ENCODE measurements around the gene AUTS2. TPM values are rescaled to one million over a fixed set of nuclear protein-coding genes. Genes with fewer than 3 reads are reported as not detected.

AUTS2 gene
- total RNA-seq, 5 donors from 2014 or later (not counting 1 experiment from before 2014, with no cell fraction given), result 10.6 to 66.2 (median 37.6) TPM

GRCh38 chr7:70552141-70552540, 953.9 kb downstream of the AUTS2 start:
- Mint-ChIP-seq H3K4me3 (no peak overlapping the region), H3K36me3 (no peaks in the 10 kb centered on the region), H3K27ac (no peak overlapping the region), H3K9me3 (no peaks in the 10 kb centered on the region), H3K4me1 (no peaks in the 10 kb centered on the region), H3K27me3 (no peaks in the 10 kb centered on the region)
- ChIA-PET CTCF (no interaction called here), POLR2A (no interaction called here)
- WGBS (ENCODE audit: insufficient coverage), result no CpG with 5 or more reads among the region's 3 CpGs
- H3K27me3 ChIP-seq (replicated peaks in 1 of 2; ENCODE audit: control insufficient read depth in 2 of 2, extremely low read depth in 1 of 2, insufficient read depth in 2 of 2, low read length in 1 of 2), result no peaks in the 10 kb centered on the region
- DNase-seq, result no peak
- no peak for ATAC-seq (replicated peaks in 1 of 4)
- H3K36me3 ChIP-seq (ENCODE audit: control insufficient read depth in 2 of 2, extremely low read depth in 1 of 2, insufficient read depth in 1 of 2, low read length in 1 of 2), result no peaks in the 10 kb centered on the region
- no peak overlapping the region for H3K4me3 ChIP-seq (ENCODE audit: control insufficient read depth in 1 of 2, extremely low read depth in 1 of 2, low read length in 1 of 2)
- H3K27ac ChIP-seq (ENCODE audit: low read length), result no peak overlapping the region
- H3K4me1 ChIP-seq (ENCODE audit: control insufficient read depth in 1 of 2, extremely low read depth in 1 of 2, insufficient read depth in 2 of 2, low read length in 2 of 2), result no peaks in the 10 kb centered on the region
- no peaks in the 10 kb centered on the region for H3K9me3 ChIP-seq

DNA sequence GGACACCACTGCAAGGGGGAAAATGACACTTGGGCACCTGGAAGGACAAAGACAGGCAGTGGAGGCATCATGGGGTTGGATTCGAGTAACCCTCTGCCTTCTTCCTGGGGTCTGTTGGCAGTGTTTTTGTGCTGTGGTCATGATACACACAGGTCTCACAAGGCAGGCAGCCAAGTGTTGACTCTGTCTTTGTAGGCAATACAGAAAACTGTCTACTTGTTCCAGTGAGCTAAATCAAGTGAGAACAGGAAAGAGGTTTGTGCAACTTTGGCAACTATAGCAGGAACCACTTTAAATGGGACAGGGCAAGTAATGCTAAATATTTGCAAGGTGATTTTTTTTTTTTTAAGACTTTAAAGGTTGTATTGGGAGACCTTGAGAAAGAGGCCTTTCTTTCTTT, 955.1 kb downstream of the AUTS2 start:
- POLR2A ChIA-PET, result no interaction called here
- 75% methylated on average over 1 of the region's 1 CpG for WGBS (ENCODE audit: insufficient coverage)

DNA sequence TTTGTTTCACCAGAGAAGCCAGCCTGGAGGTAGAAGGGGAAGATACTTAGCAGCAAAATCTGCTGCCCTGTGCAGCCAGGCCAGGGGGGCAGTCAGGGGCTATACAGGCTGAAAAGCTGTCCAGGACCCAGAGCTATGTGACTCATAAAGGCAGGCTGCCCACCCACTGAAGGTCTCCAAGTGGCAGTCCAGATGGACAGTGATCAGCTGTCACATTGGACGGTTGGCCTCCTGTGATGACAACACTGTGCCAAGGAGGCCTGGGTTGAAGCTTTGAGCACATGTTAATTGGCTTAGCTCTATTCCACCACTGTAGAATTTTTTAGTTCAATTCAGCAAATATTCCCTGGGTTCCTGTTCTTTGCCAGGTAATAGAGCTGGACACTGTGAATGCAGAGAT, 956.4 kb downstream of the AUTS2 start:
- Mint-ChIP-seq H3K27me3 (no peaks in the 10 kb centered on the region), H3K4me3 (no peak overlapping the region), H3K9me3 (peaks cover 3 to 7% (median 4%) of the 10 kb centered on the region in 3 donors), H3K36me3 (peaks cover 2% of the 10 kb centered on the region), H3K4me1 (no peaks in the 10 kb centered on the region), H3K27ac (no peak overlapping the region)
- Histone ChIP-seq H3K4me1 (ENCODE audit: control insufficient read depth in 1 of 2, extremely low read depth in 1 of 2, insufficient read depth in 2 of 2, low read length in 2 of 2) (no peaks in the 10 kb centered on the region), H3K4me3 (ENCODE audit: control insufficient read depth in 1 of 2, extremely low read depth in 1 of 2, low read length in 1 of 2) (no peak overlapping the region), H3K36me3 (ENCODE audit: control insufficient read depth in 2 of 2, extremely low read depth in 1 of 2, insufficient read depth in 1 of 2, low read length in 1 of 2) (no peaks in the 10 kb centered on the region), H3K27ac (ENCODE audit: low read length) (no peak overlapping the region), H3K9me3 (no peaks in the 10 kb centered on the region), H3K27me3 (replicated peaks in 1 of 2; ENCODE audit: control insufficient read depth in 2 of 2, extremely low read depth in 1 of 2, insufficient read depth in 2 of 2, low read length in 1 of 2) (peaks cover 0 to 4% of the 10 kb centered on the region in 2 experiments)
- DNase-seq (no peak), ATAC-seq (replicated peaks in 1 of 4) (no peak)
- 86% methylated on average over 1 of the region's 1 CpG for WGBS (ENCODE audit: insufficient coverage)
- ChIA-PET POLR2A (no interaction called here), CTCF (no interaction called here)

More for the DNA sequence above, 955.1 kb downstream of the AUTS2 start:
- DNase-seq, result no peak
- no peaks in the 10 kb centered on the region for H3K9me3 ChIP-seq
- Mint-ChIP-seq H3K27me3 (no peaks in the 10 kb centered on the region), H3K4me1 (no peaks in the 10 kb centered on the region), H3K27ac (no peak overlapping the region), H3K4me3 (no peak overlapping the region), H3K9me3 (peaks cover 0 to 1% (median 0%) of the 10 kb centered on the region in 3 donors), H3K36me3 (no peaks in the 10 kb centered on the region)
- no peak overlapping the region for H3K27ac ChIP-seq (ENCODE audit: low read length)
- no peaks in the 10 kb centered on the region for H3K36me3 ChIP-seq (ENCODE audit: control insufficient read depth in 2 of 2, extremely low read depth in 1 of 2, insufficient read depth in 1 of 2, low read length in 1 of 2)
- H3K4me3 ChIP-seq (ENCODE audit: control insufficient read depth in 1 of 2, extremely low read depth in 1 of 2, low read length in 1 of 2), result no peak overlapping the region
- no peak for ATAC-seq (replicated peaks in 1 of 4)
- no peaks in the 10 kb centered on the region for H3K4me1 ChIP-seq (ENCODE audit: control insufficient read depth in 1 of 2, extremely low read depth in 1 of 2, insufficient read depth in 2 of 2, low read length in 2 of 2)
- CTCF ChIA-PET, result no interaction called here
- peaks cover 0 to 4% of the 10 kb centered on the region in 2 experiments for H3K27me3 ChIP-seq (replicated peaks in 1 of 2; ENCODE audit: control insufficient read depth in 2 of 2, extremely low read depth in 1 of 2, insufficient read depth in 2 of 2, low read length in 1 of 2)

DNA sequence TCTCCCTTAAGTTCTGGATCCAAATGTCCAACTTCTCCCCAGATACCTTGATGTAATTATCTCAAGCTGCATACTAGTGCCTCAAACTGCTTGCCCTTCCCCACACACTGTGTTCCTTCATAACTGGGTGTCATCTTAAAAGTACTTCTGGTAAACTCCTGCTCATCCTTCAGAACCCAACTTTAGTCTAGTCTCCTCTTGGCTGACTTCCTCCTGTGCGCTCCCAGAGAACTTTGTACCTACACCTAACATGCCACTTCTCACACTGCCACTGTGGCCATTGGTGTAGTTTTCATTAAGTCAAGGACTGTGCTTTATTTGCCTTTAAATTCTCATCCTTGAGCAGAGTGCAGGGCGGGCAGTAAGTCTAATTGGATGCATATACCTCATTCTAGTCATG, 958.5 kb downstream of the AUTS2 start:
- no peak overlapping the region for H3K4me3 Mint-ChIP-seq
- DNase-seq, result no peak
- Histone ChIP-seq H3K36me3 (ENCODE audit: control insufficient read depth in 2 of 2, extremely low read depth in 1 of 2, insufficient read depth in 1 of 2, low read length in 1 of 2) (no peaks in the 10 kb centered on the region), H3K27me3 (replicated peaks in 1 of 2; ENCODE audit: control insufficient read depth in 2 of 2, extremely low read depth in 1 of 2, insufficient read depth in 2 of 2, low read length in 1 of 2) (peaks cover 0 to 4% of the 10 kb centered on the region in 2 experiments), H3K4me1 (ENCODE audit: control insufficient read depth in 1 of 2, extremely low read depth in 1 of 2, insufficient read depth in 2 of 2, low read length in 2 of 2) (no peaks in the 10 kb centered on the region), H3K4me3 (ENCODE audit: control insufficient read depth in 1 of 2, extremely low read depth in 1 of 2, low read length in 1 of 2) (no peak overlapping the region), H3K9me3 (no peaks in the 10 kb centered on the region), H3K27ac (ENCODE audit: low read length) (no peak overlapping the region)
- no peaks in the 10 kb centered on the region for H3K27me3 Mint-ChIP-seq
- no peaks in the 10 kb centered on the region for H3K4me1 Mint-ChIP-seq
- H3K9me3 Mint-ChIP-seq, result peaks cover 4 to 14% (median 9%) of the 10 kb centered on the region in 3 donors
- CTCF ChIA-PET, result no interaction called here
- peaks cover 2% of the 10 kb centered on the region for H3K36me3 Mint-ChIP-seq
- H3K27ac Mint-ChIP-seq, result no peak overlapping the region
- no peak for ATAC-seq (replicated peaks in 1 of 4)
- WGBS (ENCODE audit: insufficient coverage), result no CpG with 5 or more reads among the region's 2 CpGs
- POLR2A ChIA-PET, result no interaction called here

GRCh38 chr7:70557338-70557737, 959.1 kb downstream of the AUTS2 start:
- H3K27ac ChIP-seq (ENCODE audit: low read length), result no peak overlapping the region
- no peak overlapping the region for H3K4me3 ChIP-seq (ENCODE audit: control insufficient read depth in 1 of 2, extremely low read depth in 1 of 2, low read length in 1 of 2)
- ChIA-PET POLR2A (no interaction called here), CTCF (no interaction called here)
- Mint-ChIP-seq H3K4me3 (no peak overlapping the region), H3K27me3 (no peaks in the 10 kb centered on the region), H3K9me3 (peaks cover 4 to 14% (median 9%) of the 10 kb centered on the region in 3 donors), H3K27ac (no peak overlapping the region), H3K4me1 (no peaks in the 10 kb centered on the region), H3K36me3 (peaks cover 2% of the 10 kb centered on the region)
- DNase-seq, result no peak
- peaks cover 0 to 4% of the 10 kb centered on the region in 2 experiments for H3K27me3 ChIP-seq (replicated peaks in 1 of 2; ENCODE audit: control insufficient read depth in 2 of 2, extremely low read depth in 1 of 2, insufficient read depth in 2 of 2, low read length in 1 of 2)
- WGBS (ENCODE audit: insufficient coverage), result 82% methylated on average over 4 of the region's 4 CpGs
- H3K9me3 ChIP-seq, result no peaks in the 10 kb centered on the region
- no peak for ATAC-seq (replicated peaks in 1 of 4)
- no peaks in the 10 kb centered on the region for H3K4me1 ChIP-seq (ENCODE audit: control insufficient read depth in 1 of 2, extremely low read depth in 1 of 2, insufficient read depth in 2 of 2, low read length in 2 of 2)
- H3K36me3 ChIP-seq (ENCODE audit: control insufficient read depth in 2 of 2, extremely low read depth in 1 of 2, insufficient read depth in 1 of 2, low read length in 1 of 2), result no peaks in the 10 kb centered on the region

- DNase-seq (no peak), ATAC-seq (replicated peaks in 1 of 4) (no peak)
- no peaks in the 10 kb centered on the region for H3K36me3 ChIP-seq (ENCODE audit: control insufficient read depth in 2 of 2, extremely low read depth in 1 of 2, insufficient read depth in 1 of 2, low read length in 1 of 2)
- H3K4me1 ChIP-seq (ENCODE audit: control insufficient read depth in 1 of 2, extremely low read depth in 1 of 2, insufficient read depth in 2 of 2, low read length in 2 of 2), result no peaks in the 10 kb centered on the region
- Mint-ChIP-seq H3K27me3 (no peaks in the 10 kb centered on the region), H3K27ac (no peak overlapping the region), H3K9me3 (peaks cover 4 to 14% (median 9%) of the 10 kb centered on the region in 3 donors), H3K4me3 (no peak overlapping the region), H3K36me3 (peaks cover 2% of the 10 kb centered on the region), H3K4me1 (no peaks in the 10 kb centered on the region)
- no peak overlapping the region for H3K4me3 ChIP-seq (ENCODE audit: control insufficient read depth in 1 of 2, extremely low read depth in 1 of 2, low read length in 1 of 2)
- POLR2A ChIA-PET, result no interaction called here
- 96% methylated on average over 4 of the region's 5 CpGs for WGBS (ENCODE audit: insufficient coverage)
- peaks cover 0 to 4% of the 10 kb centered on the region in 2 experiments for H3K27me3 ChIP-seq (replicated peaks in 1 of 2; ENCODE audit: control insufficient read depth in 2 of 2, extremely low read depth in 1 of 2, insufficient read depth in 2 of 2, low read length in 1 of 2)
- H3K27ac ChIP-seq (ENCODE audit: low read length), result no peak overlapping the region
- CTCF ChIA-PET, result no interaction called here
- H3K9me3 ChIP-seq, result no peaks in the 10 kb centered on the region
Measured at GRCh38 chr7:70559815-70560214, 961.5 kb downstream of the AUTS2 start.

DNA sequence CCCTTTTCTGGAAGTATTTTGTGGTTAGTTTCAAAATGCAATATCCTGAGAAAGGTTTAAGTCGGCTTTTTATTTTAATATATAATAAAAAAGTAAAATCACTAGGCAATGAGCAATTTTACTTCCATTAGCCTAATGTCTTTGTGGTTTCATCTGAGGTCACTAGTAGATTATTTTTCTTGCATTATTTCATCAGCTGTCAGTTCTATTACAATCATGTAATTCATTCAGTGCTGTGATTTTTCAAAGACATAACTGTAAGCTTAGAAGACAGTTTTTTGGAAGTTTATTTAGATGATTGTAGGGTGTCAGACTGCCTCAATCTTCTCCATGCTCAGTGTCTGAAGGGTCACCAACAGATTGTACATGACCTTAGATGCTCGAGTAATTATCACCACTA, 965.7 kb downstream of the AUTS2 start:
- Mint-ChIP-seq H3K27me3 (no peaks in the 10 kb centered on the region), H3K4me1 (no peaks in the 10 kb centered on the region), H3K27ac (no peak overlapping the region), H3K9me3 (peaks cover 2 to 12% (median 9%) of the 10 kb centered on the region in 3 donors), H3K36me3 (peaks cover 2% of the 10 kb centered on the region), H3K4me3 (no peak overlapping the region)
- Histone ChIP-seq H3K27ac (ENCODE audit: low read length) (no peak overlapping the region), H3K4me3 (ENCODE audit: control insufficient read depth in 1 of 2, extremely low read depth in 1 of 2, low read length in 1 of 2) (no peak overlapping the region), H3K4me1 (ENCODE audit: control insufficient read depth in 1 of 2, extremely low read depth in 1 of 2, insufficient read depth in 2 of 2, low read length in 2 of 2) (no peaks in the 10 kb centered on the region), H3K36me3 (ENCODE audit: control insufficient read depth in 2 of 2, extremely low read depth in 1 of 2, insufficient read depth in 1 of 2, low read length in 1 of 2) (no peaks in the 10 kb centered on the region), H3K9me3 (no peaks in the 10 kb centered on the region), H3K27me3 (replicated peaks in 1 of 2; ENCODE audit: control insufficient read depth in 2 of 2, extremely low read depth in 1 of 2, insufficient read depth in 2 of 2, low read length in 1 of 2) (no peaks in the 10 kb centered on the region)
- CTCF ChIA-PET, result interaction anchor here in 1 of 2 donors (0.6 kb wide), 1 partner anchor 153 kb away, joined by 7 read pairs; no protein-coding TSS in a partner anchor
- DNase-seq (no peak), ATAC-seq (replicated peaks in 1 of 4) (no peak)
- no CpG with 5 or more reads among the region's 2 CpGs for WGBS (ENCODE audit: insufficient coverage)
- POLR2A ChIA-PET, result no interaction called here

Data from T-cell (primary cell).